Astrocyte (in vitro differentiated cells and primary cell): ENCODE data around the gene SSMEM1. TPM values are rescaled to one million over a fixed set of nuclear protein-coding genes. Genes with fewer than 3 reads are reported as not detected.

Experiments
- total RNA-seq: library from RNA; stranded (reverse); gene quantifications from 2 replicates; pipeline ENCODE4 v1.2.1, GENCODE V29; 2021

The SSMEM1 gene
- total RNA-seq, 1 donor from 2014 or later, result not detected

Other genes with a start within 250 kb of the SSMEM1 start
- gene ZC3HC1, start 156.5 kb upstream of the SSMEM1 start, total RNA-seq, result 22.3 and 25.4 TPM in 2 replicates
- 33.2 and 40.3 TPM in 2 replicates for gene KLHDC10, start 137.3 kb upstream of the SSMEM1 start, total RNA-seq
- 14.6 and 15.1 TPM in 2 replicates for gene TMEM209, start 2.5 kb upstream of the SSMEM1 start, total RNA-seq
- not detected in 2 replicates for gene CPA2, start 59.0 kb downstream of the SSMEM1 start, total RNA-seq
- 98.6 and 111 TPM in 2 replicates for gene CPA4, start 85.3 kb downstream of the SSMEM1 start, total RNA-seq
- not detected in 2 replicates for gene CPA5, start 137.0 kb downstream of the SSMEM1 start, total RNA-seq
- not detected in 2 replicates for gene CPA1, start 172.6 kb downstream of the SSMEM1 start, total RNA-seq
- gene CEP41, start 233.2 kb downstream of the SSMEM1 start, total RNA-seq, result 16.4 and 17.3 TPM in 2 replicates